ENCODE data around the gene AMBRA1.
A peak's percentile ranks its signal among the peaks of the same experiment; 100 is the strongest.

AMBRA1 gene

DNA sequence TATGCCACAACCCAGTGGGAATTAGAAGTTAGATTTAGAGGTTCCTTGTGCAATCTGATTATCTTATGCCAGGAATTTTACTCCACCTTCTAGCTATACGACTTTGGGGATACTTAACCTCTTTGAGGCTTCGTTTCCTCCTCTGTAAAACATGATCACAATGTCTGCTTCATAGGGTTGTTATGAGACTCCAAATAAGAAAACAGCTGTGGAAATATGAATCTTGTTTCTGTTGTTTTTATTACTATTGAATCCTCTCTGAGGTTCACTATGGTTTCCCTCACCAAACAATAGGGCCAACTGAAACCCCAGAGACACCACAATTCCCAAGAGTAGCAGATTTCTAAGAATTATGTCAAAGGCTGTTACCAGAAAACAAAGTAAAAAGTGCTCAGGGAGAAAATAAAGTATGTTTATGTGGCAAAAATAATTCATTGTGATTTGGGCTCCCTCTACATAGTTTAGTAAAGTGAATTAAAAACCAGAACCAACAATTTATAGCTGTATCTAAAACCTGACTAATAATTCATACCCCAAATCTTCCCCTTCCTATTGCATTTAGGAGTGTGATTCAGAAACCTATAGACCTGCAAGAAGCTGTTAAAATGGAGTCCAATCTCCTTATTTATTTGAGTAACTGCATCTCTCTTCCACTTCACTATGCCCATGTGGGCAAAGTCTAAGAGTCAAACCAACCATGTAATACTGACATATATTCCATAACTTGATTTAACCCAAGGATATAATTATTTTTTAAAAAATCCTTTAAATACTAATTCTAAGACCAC, 38.4 kb downstream of the AMBRA1 start:
- DNase-seq (ENCODE audit: low read depth in 1 of 2, low spot score in 1 of 2), result no peak
- no peak for TF ChIP-seq JUND (IDR thresholded peaks at IDR 0.05; ENCODE audit: low read depth)
- in situ Hi-C loops (cut with HindIII; ENCODE audit: low pct_unique_long_range_greater_than_20kb, low sequenced_read_pairs), result no loop called here

GRCh38 chr11:46554213-46555147, 39.3 kb downstream of the AMBRA1 start:
- 0 out of 2 replicates have a peak, but pooled peaks have one; percentile 22 for TF ChIP-seq JUND (IDR thresholded peaks at IDR 0.05; ENCODE audit: low read depth)
- in situ Hi-C loops (cut with HindIII; ENCODE audit: low pct_unique_long_range_greater_than_20kb, low sequenced_read_pairs), result no loop called here
- peak in 1 of 2 experiments; percentile 34 for DNase-seq (ENCODE audit: low read depth in 1 of 2, low spot score in 1 of 2)

DNA sequence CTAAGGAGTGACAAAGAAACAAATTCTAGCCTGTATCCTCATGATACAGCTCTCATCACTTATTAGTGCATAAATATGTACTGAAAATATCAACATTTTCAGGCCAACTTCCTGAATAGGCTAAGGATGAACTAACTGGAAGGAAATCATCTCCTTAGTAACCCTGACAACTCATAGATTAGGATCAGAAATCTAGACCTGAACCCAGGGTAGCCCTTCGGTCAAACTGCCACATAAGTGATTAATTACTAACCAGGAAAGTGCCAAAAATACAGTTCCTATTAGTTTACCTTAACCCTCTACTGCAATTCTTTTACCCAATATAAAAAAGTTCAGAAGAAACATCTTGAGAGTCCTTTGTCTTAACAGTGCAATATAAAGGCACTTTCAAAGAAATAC, 40.0 kb downstream of the AMBRA1 start:
- no peak for DNase-seq (ENCODE audit: low read depth in 1 of 2, low spot score in 1 of 2)
- no peak for TF ChIP-seq JUND (IDR thresholded peaks at IDR 0.05; ENCODE audit: low read depth)
- in situ Hi-C loops (cut with HindIII; ENCODE audit: low pct_unique_long_range_greater_than_20kb, low sequenced_read_pairs), result no loop called here

DNA sequence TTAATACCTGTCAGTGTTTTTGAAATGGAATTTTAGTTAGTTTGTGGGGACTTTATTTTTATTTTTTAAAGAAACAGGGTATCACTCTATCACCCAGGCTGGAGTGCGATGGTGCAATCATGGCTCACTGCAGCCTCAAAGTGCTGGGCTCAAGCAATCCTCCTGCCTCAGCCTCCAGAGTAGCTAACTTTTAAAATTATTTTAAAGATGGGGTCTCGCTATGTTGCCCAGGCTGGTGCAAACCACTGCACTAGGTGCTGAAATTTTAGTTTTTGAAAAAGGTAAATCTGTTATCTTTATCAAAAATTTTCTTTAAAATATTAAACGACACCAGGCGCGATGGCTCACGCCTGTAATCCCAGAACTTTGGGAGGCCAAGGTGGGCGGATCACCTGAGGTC, 42.6 kb downstream of the AMBRA1 start:
- no peak for DNase-seq (ENCODE audit: low read depth in 1 of 2, low spot score in 1 of 2)
- in situ Hi-C loops (cut with HindIII; ENCODE audit: low pct_unique_long_range_greater_than_20kb, low sequenced_read_pairs), result no loop called here
- TF ChIP-seq JUND (IDR thresholded peaks at IDR 0.05; ENCODE audit: low read depth), result no peak

GRCh38 chr11:46547579-46547978, 46.2 kb downstream of the AMBRA1 start:
- no peak for TF ChIP-seq JUND (IDR thresholded peaks at IDR 0.05; ENCODE audit: low read depth)
- in situ Hi-C loops (cut with HindIII; ENCODE audit: low pct_unique_long_range_greater_than_20kb, low sequenced_read_pairs), result no loop called here
- DNase-seq (ENCODE audit: low read depth in 1 of 2, low spot score in 1 of 2), result no peak

DNA sequence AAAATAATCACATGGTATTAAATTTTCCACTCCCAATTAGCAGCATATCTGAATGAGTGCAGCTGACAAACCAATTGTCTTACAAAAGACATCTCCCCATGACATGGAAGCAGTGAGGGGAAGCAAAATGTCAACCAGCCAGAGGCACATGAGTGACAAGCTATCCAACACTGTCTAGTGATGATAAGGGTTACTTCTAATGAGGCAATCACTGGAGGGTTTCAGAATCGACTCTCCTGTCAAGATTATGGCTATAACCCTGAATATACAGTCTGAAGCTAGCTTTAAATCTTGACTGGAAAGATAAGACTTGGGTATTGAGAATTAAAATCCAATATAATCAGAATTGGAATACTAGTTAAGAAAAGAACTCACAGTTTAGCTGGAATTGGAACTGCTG, 50.3 kb downstream of the AMBRA1 start:
- in situ Hi-C loops (cut with HindIII; ENCODE audit: low pct_unique_long_range_greater_than_20kb, low sequenced_read_pairs), result no loop called here
- TF ChIP-seq JUND (IDR thresholded peaks at IDR 0.05; ENCODE audit: low read depth), result no peak
- DNase-seq (ENCODE audit: low read depth in 1 of 2, low spot score in 1 of 2), result no peak

GRCh38 chr11:46541593-46542371, 52.0 kb downstream of the AMBRA1 start:
- in situ Hi-C loops (cut with HindIII; ENCODE audit: low pct_unique_long_range_greater_than_20kb, low sequenced_read_pairs), result no loop called here
- no peak for TF ChIP-seq JUND (IDR thresholded peaks at IDR 0.05; ENCODE audit: low read depth)
- peak in 1 of 2 experiments; percentile 47 for DNase-seq (ENCODE audit: low read depth in 1 of 2, low spot score in 1 of 2)

DNA sequence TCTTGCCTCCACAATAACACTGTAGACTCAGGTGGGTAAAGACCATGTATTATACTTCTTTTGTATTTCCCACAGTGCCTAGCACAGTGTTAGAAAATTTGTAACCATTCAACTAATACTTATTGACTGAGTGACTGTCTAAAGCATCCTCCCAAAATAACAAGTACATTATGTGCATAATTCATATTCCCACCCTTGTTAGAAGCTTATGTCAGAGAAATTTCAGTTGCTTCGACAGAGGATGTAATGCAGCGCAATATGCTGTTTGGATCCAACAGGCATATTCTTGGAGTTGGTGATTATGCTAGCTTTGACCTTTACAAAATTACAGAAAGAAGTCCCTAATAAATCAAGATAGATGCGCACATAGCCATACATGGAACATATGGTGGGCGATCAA, 53.0 kb downstream of the AMBRA1 start:
- TF ChIP-seq JUND (IDR thresholded peaks at IDR 0.05; ENCODE audit: low read depth), result no peak
- in situ Hi-C loops (cut with HindIII; ENCODE audit: low pct_unique_long_range_greater_than_20kb, low sequenced_read_pairs), result no loop called here
- DNase-seq (ENCODE audit: low read depth in 1 of 2, low spot score in 1 of 2), result no peak

- peak; percentile 64 to 92 for DNase-seq (ENCODE audit: low read depth in 1 of 2, low spot score in 1 of 2)
- in situ Hi-C loops (cut with HindIII; ENCODE audit: low pct_unique_long_range_greater_than_20kb, low sequenced_read_pairs), result no loop called here
- TF ChIP-seq JUND (IDR thresholded peaks at IDR 0.05; ENCODE audit: low read depth), result no peak
Observed at GRCh38 chr11:46537537-46538295, 56.1 kb downstream of the AMBRA1 start.

DNA sequence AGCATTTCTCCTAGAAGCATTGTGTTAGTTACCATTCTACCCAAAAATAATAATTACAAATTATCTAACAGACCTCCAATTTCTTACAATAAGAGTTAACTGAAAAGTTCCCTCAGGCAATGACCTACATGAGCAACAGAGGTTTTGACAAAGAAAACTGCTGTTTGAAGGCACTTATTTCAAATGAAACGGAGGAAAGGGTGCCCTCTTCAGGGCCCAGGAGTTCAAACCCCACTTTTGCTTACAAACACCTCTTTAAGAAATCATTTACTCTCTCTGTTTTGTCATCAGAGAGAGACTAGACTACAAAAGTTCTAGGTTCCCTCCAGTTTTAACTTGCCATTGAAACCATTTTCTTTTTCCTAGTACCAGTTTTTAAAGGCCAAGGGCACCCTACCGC, 56.7 kb downstream of the AMBRA1 start:
- in situ Hi-C loops (cut with HindIII; ENCODE audit: low pct_unique_long_range_greater_than_20kb, low sequenced_read_pairs), result no loop called here
- TF ChIP-seq JUND (IDR thresholded peaks at IDR 0.05; ENCODE audit: low read depth), result no peak
- peak in 1 of 2 experiments; percentile 16 for DNase-seq (ENCODE audit: low read depth in 1 of 2, low spot score in 1 of 2)

- in situ Hi-C loops (cut with HindIII; ENCODE audit: low pct_unique_long_range_greater_than_20kb, low sequenced_read_pairs), result no loop called here
- TF ChIP-seq JUND (IDR thresholded peaks at IDR 0.05; ENCODE audit: low read depth), result no peak
- DNase-seq (ENCODE audit: low read depth in 1 of 2, low spot score in 1 of 2), result no peak
Observed at GRCh38 chr11:46535688-46536087, 58.1 kb downstream of the AMBRA1 start.

DNA sequence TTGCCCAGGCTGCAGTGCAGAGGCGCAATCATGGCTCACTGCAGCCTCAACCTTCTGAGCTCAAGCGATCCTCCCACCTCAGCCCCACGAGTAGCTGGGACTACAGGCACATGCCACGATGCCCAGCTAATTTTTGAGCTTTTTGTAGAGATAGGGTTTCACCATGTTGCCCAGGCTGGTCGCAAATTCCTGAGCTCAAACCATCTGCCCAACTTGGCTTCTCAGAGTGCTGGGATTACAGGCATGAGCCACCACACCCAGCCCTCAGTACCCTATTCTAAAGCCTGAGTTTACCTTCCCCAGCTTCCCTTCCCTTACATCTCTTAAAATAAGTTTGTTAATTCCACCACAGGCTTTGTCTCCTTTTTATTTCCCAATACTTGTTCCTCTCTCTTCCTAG, 59.1 kb downstream of the AMBRA1 start:
- in situ Hi-C loops (cut with HindIII; ENCODE audit: low pct_unique_long_range_greater_than_20kb, low sequenced_read_pairs), result no loop called here
- no peak for DNase-seq (ENCODE audit: low read depth in 1 of 2, low spot score in 1 of 2)
- TF ChIP-seq JUND (IDR thresholded peaks at IDR 0.05; ENCODE audit: low read depth), result no peak

Data from T47D (cell line).